KMS-11 (cell line): ENCODE measurements around the gene STK32B.

Experiments used
- H2AFZ ChIP-seq: fragments of 200-600 bp; sonication (generic); 2 replicates; pipeline ENCODE4 v1.6.1; 2016; ENCODE audit warnings: antibody characterized with exemption, mixed run types, low read depth
- H3K27ac ChIP-seq: fragments of 200-600 bp; sonication (generic); 2 replicates; pipeline ENCODE4 v1.6.1; 2016; ENCODE audit warnings: mild to moderate bottlenecking, mixed run types
- H3K27me3 ChIP-seq: fragments of 200-600 bp; sonication (generic); 2 replicates; pipeline ENCODE4 v1.6.1; 2017; ENCODE audit warnings: mild to moderate bottlenecking, low read depth, mixed run types, moderate library complexity; ENCODE audit not compliant: insufficient read depth
- H3K36me3 ChIP-seq: fragments of 200-600 bp; sonication (generic); 2 replicates; pipeline ENCODE4 v1.6.1; 2017; ENCODE audit warnings: mild to moderate bottlenecking, mixed run types; ENCODE audit not compliant: insufficient read depth
- H3K4me1 ChIP-seq: fragments of 200-600 bp; sonication (generic); 2 replicates; pipeline ENCODE4 v1.6.1; 2016; ENCODE audit warnings: mild to moderate bottlenecking, low read depth, mixed run types; ENCODE audit not compliant: poor library complexity, severe bottlenecking
- H3K4me2 ChIP-seq: fragments of 200-600 bp; sonication (generic); 2 replicates; pipeline ENCODE4 v1.7.0; 2016; ENCODE audit warnings: mild to moderate bottlenecking, mixed run types
- H3K4me3 ChIP-seq: fragments of 200-600 bp; sonication (generic); IDR thresholded peaks from 2 replicates; pipeline ENCODE4 v1.6.1; 2017; ENCODE audit warnings: low read depth, low read length, mixed read lengths; ENCODE audit not compliant: insufficient read depth
- H3K79me2 ChIP-seq: fragments of 200-600 bp; sonication (generic); 2 replicates; pipeline ENCODE4 v1.6.1; 2016; ENCODE audit warnings: low read depth, mixed run types; ENCODE audit not compliant: insufficient read depth
- H3K9ac ChIP-seq: fragments of 200-600 bp; sonication (generic); 2 replicates; pipeline ENCODE4 v1.6.1; 2016; ENCODE audit warnings: mild to moderate bottlenecking, mixed run types
- H4K20me1 ChIP-seq: fragments of 200-600 bp; sonication (generic); 2 replicates; pipeline ENCODE4 v1.6.1; 2016; ENCODE audit warnings: mild to moderate bottlenecking, mixed run types; ENCODE audit not compliant: insufficient read depth
- TF ChIP-seq, protein P1 (sequence below): fragments of 200-600 bp; sonication (generic); conservative IDR thresholded peaks from 2 replicates; pipeline ENCODE4 v1.6.1; 2017; ENCODE audit warnings: low read depth, mild to moderate bottlenecking, antibody characterized with exemption, low read length, moderate library complexity, mixed read lengths

STK32B gene

GRCh38 chr4:5220028-5220427, 168.7 kb downstream of the STK32B start:
- Histone ChIP-seq H4K20me1 (no peaks in the 10 kb centered on the region), H2AFZ (no peak overlapping the region), H3K9ac (no peak overlapping the region), H3K4me1 (no peaks in the 10 kb centered on the region), H3K36me3 (no peaks in the 10 kb centered on the region), H3K79me2 (no peaks in the 10 kb centered on the region), H3K4me3 (no peak overlapping the region), H3K27me3 (no peaks in the 10 kb centered on the region), H3K27ac (no peak overlapping the region), H3K4me2 (no peak overlapping the region)
- TF ChIP-seq, protein P1, sequence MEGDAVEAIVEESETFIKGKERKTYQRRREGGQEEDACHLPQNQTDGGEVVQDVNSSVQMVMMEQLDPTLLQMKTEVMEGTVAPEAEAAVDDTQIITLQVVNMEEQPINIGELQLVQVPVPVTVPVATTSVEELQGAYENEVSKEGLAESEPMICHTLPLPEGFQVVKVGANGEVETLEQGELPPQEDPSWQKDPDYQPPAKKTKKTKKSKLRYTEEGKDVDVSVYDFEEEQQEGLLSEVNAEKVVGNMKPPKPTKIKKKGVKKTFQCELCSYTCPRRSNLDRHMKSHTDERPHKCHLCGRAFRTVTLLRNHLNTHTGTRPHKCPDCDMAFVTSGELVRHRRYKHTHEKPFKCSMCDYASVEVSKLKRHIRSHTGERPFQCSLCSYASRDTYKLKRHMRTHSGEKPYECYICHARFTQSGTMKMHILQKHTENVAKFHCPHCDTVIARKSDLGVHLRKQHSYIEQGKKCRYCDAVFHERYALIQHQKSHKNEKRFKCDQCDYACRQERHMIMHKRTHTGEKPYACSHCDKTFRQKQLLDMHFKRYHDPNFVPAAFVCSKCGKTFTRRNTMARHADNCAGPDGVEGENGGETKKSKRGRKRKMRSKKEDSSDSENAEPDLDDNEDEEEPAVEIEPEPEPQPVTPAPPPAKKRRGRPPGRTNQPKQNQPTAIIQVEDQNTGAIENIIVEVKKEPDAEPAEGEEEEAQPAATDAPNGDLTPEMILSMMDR = no peak

GRCh38 chr4:5222047-5222446, 170.8 kb downstream of the STK32B start:
- H2AFZ ChIP-seq = no peak overlapping the region
- no peaks in the 10 kb centered on the region for H3K4me1 ChIP-seq
- no peak overlapping the region for H3K4me3 ChIP-seq
- TF ChIP-seq, protein P1 = no peak
- H3K36me3 ChIP-seq = no peaks in the 10 kb centered on the region
- H3K27me3 ChIP-seq = no peaks in the 10 kb centered on the region
- H4K20me1 ChIP-seq = no peaks in the 10 kb centered on the region
- no peaks in the 10 kb centered on the region for H3K79me2 ChIP-seq
- no peak overlapping the region for H3K4me2 ChIP-seq
- H3K9ac ChIP-seq = no peak overlapping the region
- no peak overlapping the region for H3K27ac ChIP-seq

- Histone ChIP-seq H3K4me2 (no peak overlapping the region), H3K27ac (no peak overlapping the region), H3K4me1 (no peaks in the 10 kb centered on the region), H3K27me3 (no peaks in the 10 kb centered on the region), H3K9ac (no peak overlapping the region), H3K36me3 (no peaks in the 10 kb centered on the region), H2AFZ (no peak overlapping the region), H3K4me3 (no peak overlapping the region), H3K79me2 (no peaks in the 10 kb centered on the region), H4K20me1 (no peaks in the 10 kb centered on the region)
- TF ChIP-seq, protein P1 = no peak
Observed at GRCh38 chr4:5222951-5223350, 171.7 kb downstream of the STK32B start.

DNA sequence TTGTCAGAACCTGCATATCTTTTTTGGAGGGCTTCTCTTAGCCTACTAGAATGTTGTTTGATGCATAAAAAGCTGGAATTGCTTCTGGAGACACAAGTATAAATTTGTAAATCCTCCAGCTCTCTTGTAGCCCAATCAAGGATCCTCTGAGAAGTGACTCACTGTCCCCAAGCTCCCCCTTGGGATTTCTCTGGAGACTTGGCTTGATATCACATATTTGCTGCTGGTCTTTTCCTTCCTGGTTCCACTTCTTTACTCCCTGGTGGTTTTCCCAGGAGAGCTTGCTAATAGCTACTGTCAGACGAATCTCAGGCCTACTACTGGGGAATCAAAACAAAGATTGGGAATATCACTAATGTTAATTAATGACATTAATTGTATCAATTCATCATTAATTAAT, 173.1 kb downstream of the STK32B start:
- Histone ChIP-seq H4K20me1 (no peaks in the 10 kb centered on the region), H3K4me2 (no peak overlapping the region), H3K9ac (no peak overlapping the region), H3K27ac (no peak overlapping the region), H3K4me1 (no peaks in the 10 kb centered on the region), H3K36me3 (no peaks in the 10 kb centered on the region), H3K27me3 (no peaks in the 10 kb centered on the region), H2AFZ (no peak overlapping the region), H3K4me3 (no peak overlapping the region), H3K79me2 (no peaks in the 10 kb centered on the region)
- TF ChIP-seq, protein P1 = no peak
